Muscle layer of duodenum (tissue), 2 donors: Measurements from ENCODE around the gene GALNTL6.

Experiments
- H3K27ac ChIP-seq: one replicate; pipeline ENCODE4 v1.7.0; 2013; ENCODE audit warnings: mild to moderate bottlenecking, low read length
- H3K27me3 ChIP-seq: one replicate; pipeline ENCODE4 v1.7.0; 2013; ENCODE audit warnings: low read depth, mild to moderate bottlenecking, control low read depth, low read length
- H3K36me3 ChIP-seq, 2 donors: one replicate each; pipeline ENCODE4 v1.7.0; 2013; ENCODE audit warnings: low read length in 2 of 2, control low read depth in 1 of 2, mild to moderate bottlenecking in 1 of 2; ENCODE audit not compliant: insufficient read depth in 2 of 2, control insufficient read depth in 1 of 2
- H3K4me1 ChIP-seq, 2 donors: one replicate each; pipeline ENCODE4 v1.7.0; 2013; ENCODE audit warnings: low read length in 2 of 2, mild to moderate bottlenecking in 2 of 2, control low read depth in 1 of 2, moderate library complexity in 1 of 2; ENCODE audit not compliant: insufficient read depth in 2 of 2, control insufficient read depth in 1 of 2
- H3K4me3 ChIP-seq, 2 donors: one replicate each; pipeline ENCODE4 v1.7.0; 2013; ENCODE audit warnings: low read length in 2 of 2, low read depth in 1 of 2, mild to moderate bottlenecking in 1 of 2
- H3K9me3 ChIP-seq, 2 donors: one replicate each; pipeline ENCODE4 v1.7.0; 2013; ENCODE audit warnings: low read length in 2 of 2, control low read depth in 1 of 2, mild to moderate bottlenecking in 1 of 2; ENCODE audit not compliant: control insufficient read depth in 1 of 2
- donor health status: healthy.

Gene GALNTL6

DNA sequence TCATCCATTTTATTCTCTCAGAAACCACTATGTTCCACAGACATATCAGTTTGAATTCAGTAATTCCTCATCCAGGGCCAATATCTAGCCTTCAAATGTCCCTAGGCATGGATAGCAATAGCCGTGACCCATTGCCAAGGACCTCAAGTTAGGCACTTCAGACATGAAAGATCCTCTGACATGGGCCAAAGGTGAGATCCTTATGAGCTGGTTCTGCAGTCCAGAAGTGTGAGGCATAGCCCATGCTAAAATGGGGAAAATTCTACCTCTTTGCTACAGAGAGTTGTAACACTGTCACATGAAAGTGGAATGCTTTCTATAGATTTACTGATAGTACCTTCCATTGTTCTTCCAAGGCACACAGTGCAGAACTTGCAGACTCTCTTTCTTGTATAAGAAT, 1005.7 kb downstream of the GALNTL6 start:
- Histone ChIP-seq H3K36me3 (no peaks in the 10 kb centered on the region), H3K4me1 (no peaks in the 10 kb centered on the region), H3K9me3 (no peaks in the 10 kb centered on the region), H3K4me3 (no peak overlapping the region), H3K27ac (no peak overlapping the region), H3K27me3 (no peaks in the 10 kb centered on the region)

DNA sequence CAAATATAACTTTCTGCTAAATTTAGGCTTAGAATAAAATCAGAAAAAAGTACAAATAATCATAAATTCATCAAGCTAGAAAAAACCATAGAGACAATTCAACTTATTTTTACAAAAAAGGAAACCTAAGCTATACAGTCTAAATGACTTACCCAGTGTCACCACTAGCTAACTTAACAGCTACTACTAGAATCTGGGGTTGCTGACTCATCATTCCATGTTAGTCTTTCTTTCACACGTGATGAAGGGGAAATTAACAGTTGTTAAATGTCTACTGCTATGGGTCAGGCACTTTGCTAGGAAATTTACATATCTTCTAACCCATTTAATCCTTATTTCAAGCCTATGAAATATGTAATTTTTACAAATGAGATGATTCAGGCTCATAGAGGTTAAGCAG, 1006.1 kb downstream of the GALNTL6 start:
- H3K4me1 ChIP-seq: no peaks in the 10 kb centered on the region
- no peak overlapping the region for H3K27ac ChIP-seq
- H3K4me3 ChIP-seq: no peak overlapping the region
- no peaks in the 10 kb centered on the region for H3K27me3 ChIP-seq
- H3K36me3 ChIP-seq: no peaks in the 10 kb centered on the region
- H3K9me3 ChIP-seq: no peaks in the 10 kb centered on the region

DNA sequence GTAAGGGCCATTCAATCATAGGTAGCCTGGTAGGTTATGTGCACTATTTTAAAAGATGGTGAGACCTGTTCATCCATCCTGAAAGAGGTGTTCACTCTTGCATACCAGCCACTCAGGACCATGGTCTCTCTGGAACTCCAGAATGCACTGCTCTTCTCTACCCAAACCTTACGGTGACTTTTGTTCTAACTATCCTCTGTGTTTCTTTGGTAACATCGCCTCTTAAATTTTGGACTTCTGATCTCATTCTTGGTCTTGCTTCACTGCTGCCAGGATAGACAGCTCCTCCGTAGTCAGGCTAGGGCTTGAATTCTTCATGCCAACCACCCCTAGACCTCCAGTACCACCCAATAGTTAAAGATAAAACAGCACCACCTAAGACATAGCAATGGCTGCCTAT, 1009.1 kb downstream of the GALNTL6 start:
- Histone ChIP-seq H3K36me3 (no peaks in the 10 kb centered on the region), H3K27ac (no peak overlapping the region), H3K4me3 (no peak overlapping the region), H3K9me3 (no peaks in the 10 kb centered on the region), H3K27me3 (no peaks in the 10 kb centered on the region), H3K4me1 (peaks cover 0 to 6% of the 10 kb centered on the region in 2 donors)

GRCh38 chr4:172826346-172826745, 1013.1 kb downstream of the GALNTL6 start:
- H3K27me3 ChIP-seq: no peaks in the 10 kb centered on the region
- H3K4me1 ChIP-seq: peaks cover 0 to 9% of the 10 kb centered on the region in 2 donors
- no peaks in the 10 kb centered on the region for H3K36me3 ChIP-seq
- H3K9me3 ChIP-seq: no peaks in the 10 kb centered on the region
- H3K4me3 ChIP-seq: no peak overlapping the region
- H3K27ac ChIP-seq: no peak overlapping the region

- Histone ChIP-seq H3K36me3 (no peaks in the 10 kb centered on the region), H3K4me3 (no peak overlapping the region), H3K4me1 (peaks cover 0 to 9% of the 10 kb centered on the region in 2 donors), H3K27ac (no peak overlapping the region), H3K9me3 (no peaks in the 10 kb centered on the region), H3K27me3 (no peaks in the 10 kb centered on the region)
Observed at GRCh38 chr4:172826861-172827260, 1013.7 kb downstream of the GALNTL6 start.

DNA sequence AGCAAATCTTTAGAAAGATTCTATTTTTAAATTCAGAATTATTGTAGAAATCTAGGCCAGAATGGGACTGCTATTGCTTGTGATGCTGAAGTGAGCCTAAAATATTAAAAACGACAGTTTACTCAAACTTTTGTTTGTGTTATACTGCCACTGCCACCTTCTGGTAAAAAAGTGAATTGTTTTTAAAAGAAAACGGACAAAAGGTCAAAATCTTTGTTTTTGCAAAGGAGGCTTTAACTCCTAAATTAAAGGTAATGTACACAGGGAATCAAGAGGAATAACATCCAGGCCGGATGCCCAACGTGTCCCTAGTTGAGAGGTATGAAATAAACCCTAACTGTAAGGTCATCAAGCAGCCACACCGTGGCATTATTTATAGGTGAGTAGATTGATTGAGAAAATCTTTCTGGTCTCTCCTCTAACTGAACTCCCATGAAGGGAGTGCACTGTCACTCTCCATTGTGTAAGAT, 1017.1 kb downstream of the GALNTL6 start:
- Histone ChIP-seq H3K27ac (no peak overlapping the region), H3K36me3 (no peaks in the 10 kb centered on the region), H3K27me3 (no peaks in the 10 kb centered on the region), H3K9me3 (no peaks in the 10 kb centered on the region), H3K4me3 (no peak overlapping the region), H3K4me1 (peaks cover 0 to 9% of the 10 kb centered on the region in 2 donors)

DNA sequence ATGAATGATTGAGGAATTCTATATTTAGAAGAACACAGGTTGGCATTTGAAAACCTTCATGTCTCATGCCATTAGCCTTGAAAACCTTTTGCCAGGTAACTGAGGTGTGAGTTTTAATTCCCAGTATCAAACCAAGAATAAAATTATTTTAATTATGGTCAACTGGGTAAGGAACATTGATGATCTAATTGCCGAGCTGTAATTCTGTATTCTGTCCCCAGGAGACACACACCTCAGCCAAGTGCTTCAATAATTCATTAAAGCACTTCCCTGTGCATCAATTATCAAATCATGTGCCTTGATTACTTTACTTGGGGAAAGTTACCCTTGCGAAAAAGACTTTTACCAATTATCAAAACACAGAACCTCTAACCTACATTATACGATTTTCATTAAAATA, 1023.5 kb downstream of the GALNTL6 start:
- H3K36me3 ChIP-seq: no peaks in the 10 kb centered on the region
- no peaks in the 10 kb centered on the region for H3K4me1 ChIP-seq
- no peaks in the 10 kb centered on the region for H3K27me3 ChIP-seq
- H3K27ac ChIP-seq: no peak overlapping the region
- no peaks in the 10 kb centered on the region for H3K9me3 ChIP-seq
- H3K4me3 ChIP-seq: no peak overlapping the region

GRCh38 chr4:172838111-172838510, 1024.9 kb downstream of the GALNTL6 start:
- Histone ChIP-seq H3K4me1 (no peaks in the 10 kb centered on the region), H3K27ac (no peak overlapping the region), H3K4me3 (no peak overlapping the region), H3K36me3 (no peaks in the 10 kb centered on the region), H3K9me3 (no peaks in the 10 kb centered on the region), H3K27me3 (no peaks in the 10 kb centered on the region)

GRCh38 chr4:172838943-172839342, 1025.7 kb downstream of the GALNTL6 start:
- Histone ChIP-seq H3K27ac (no peak overlapping the region), H3K4me3 (no peak overlapping the region), H3K4me1 (no peaks in the 10 kb centered on the region), H3K27me3 (no peaks in the 10 kb centered on the region), H3K36me3 (no peaks in the 10 kb centered on the region), H3K9me3 (no peaks in the 10 kb centered on the region)

DNA sequence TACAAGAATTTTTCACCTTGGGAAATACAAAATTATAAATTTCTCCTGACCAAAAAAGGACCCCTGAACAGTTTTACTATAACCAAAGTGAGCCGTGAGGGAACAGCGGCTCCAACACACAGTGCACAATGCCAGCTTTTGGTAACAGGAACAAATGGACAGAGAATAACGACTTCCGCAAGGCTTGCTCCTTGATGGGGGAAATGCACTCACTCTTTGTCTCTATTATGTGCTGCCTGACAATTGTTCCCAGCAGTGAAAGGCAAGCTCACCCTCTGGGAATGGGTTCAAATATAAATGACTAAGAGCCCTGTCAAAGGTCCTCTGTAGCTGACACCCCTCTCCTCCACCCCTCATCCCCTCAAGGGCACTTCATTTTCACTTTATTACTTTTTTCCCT, 1029.6 kb downstream of the GALNTL6 start:
- Histone ChIP-seq H3K9me3 (no peaks in the 10 kb centered on the region), H3K27ac (no peak overlapping the region), H3K4me3 (no peak overlapping the region), H3K4me1 (no peaks in the 10 kb centered on the region), H3K27me3 (no peaks in the 10 kb centered on the region), H3K36me3 (no peaks in the 10 kb centered on the region)

DNA sequence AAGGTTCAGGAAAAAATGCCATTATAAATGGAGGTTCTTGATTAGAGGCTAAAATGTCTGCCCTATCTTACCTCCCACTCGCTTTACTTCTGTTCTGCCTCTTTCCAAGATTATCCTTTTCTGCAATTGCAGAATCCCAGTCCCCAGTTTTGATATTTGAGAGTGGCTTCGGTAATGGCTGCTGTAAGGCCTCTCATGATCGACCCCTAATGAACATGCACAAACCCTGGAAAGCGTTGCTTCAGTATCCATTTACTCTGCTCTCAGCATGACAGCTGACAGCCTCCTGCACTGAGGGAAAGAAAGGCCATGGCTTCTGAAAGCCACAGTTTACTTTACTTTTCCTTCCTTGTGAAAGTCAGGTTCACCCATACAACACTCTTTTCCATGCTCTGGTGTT, 1030.0 kb downstream of the GALNTL6 start:
- H3K27me3 ChIP-seq: no peaks in the 10 kb centered on the region
- no peaks in the 10 kb centered on the region for H3K4me1 ChIP-seq
- H3K4me3 ChIP-seq: no peak overlapping the region
- H3K36me3 ChIP-seq: no peaks in the 10 kb centered on the region
- no peak overlapping the region for H3K27ac ChIP-seq
- H3K9me3 ChIP-seq: no peaks in the 10 kb centered on the region

GRCh38 chr4:172844556-172844955, 1031.4 kb downstream of the GALNTL6 start:
- Histone ChIP-seq H3K36me3 (no peaks in the 10 kb centered on the region), H3K9me3 (no peaks in the 10 kb centered on the region), H3K4me1 (no peaks in the 10 kb centered on the region), H3K27ac (no peak overlapping the region), H3K27me3 (no peaks in the 10 kb centered on the region), H3K4me3 (no peak overlapping the region)
